ENCODE measurements around the gene TRAF2. TPM values are rescaled to one million over a fixed set of nuclear protein-coding genes. Genes with fewer than 3 reads are reported as not detected.

The TRAF2 gene
- total and polyA plus RNA-seq, 9 of the 15 experiments (the other 6 are each of a cell fraction or from before 2014, with no cell fraction given), result 0.24 to 45.2 (median 18.0) TPM

DNA sequence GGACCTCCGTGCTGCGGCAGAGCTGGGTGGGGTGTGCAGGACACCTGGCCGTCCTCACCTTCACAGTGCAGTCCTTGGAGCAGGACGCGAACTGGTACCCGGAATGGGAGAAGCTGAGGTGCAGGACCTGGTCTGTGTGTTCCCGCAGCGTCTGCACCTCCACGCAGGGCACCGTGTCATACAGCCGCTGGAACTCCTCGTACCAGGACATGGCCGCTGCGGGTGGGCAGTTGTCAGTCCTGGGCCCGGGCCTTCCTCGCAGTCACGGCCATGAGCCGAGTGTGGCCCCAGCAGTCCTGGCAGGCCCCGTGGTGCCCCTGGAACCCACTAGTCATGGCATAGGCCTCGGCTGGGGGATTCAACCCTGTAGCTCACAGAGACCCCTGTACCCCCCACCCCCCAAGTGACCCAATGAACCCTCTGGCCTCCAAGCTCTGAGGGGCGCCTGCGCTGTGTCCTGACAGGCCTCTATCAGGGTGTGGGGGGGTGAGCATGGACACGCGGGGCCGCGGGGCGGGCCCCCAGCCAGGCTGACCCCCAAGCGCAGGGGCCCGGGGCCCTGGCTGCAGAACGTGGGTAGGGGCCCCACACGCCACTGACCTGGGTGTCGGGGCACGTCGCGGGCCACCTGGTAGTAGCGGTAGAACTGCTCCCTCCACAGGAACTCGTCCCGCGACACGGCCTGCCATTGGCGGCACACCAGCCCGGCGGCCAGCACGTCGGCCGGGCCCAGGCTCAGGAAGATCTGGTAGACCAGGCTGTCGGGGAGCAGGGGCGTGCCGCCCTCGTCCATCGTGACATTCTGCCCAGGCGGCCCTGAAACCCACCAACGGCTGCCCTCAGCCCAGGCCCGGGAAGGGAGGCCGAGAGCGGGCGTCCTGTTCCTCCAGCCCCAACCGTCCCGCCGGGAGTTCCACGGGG is 57.2 kb downstream of the TRAF2 start (continued):
- TF ChIP-seq, protein P1, sequence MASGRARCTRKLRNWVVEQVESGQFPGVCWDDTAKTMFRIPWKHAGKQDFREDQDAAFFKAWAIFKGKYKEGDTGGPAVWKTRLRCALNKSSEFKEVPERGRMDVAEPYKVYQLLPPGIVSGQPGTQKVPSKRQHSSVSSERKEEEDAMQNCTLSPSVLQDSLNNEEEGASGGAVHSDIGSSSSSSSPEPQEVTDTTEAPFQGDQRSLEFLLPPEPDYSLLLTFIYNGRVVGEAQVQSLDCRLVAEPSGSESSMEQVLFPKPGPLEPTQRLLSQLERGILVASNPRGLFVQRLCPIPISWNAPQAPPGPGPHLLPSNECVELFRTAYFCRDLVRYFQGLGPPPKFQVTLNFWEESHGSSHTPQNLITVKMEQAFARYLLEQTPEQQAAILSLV (tag; IDR thresholded peaks at IDR 0.05), result no peak
- TF ChIP-seq ELF1 (tag; IDR thresholded peaks at IDR 0.05) (no peak), SUPT5H (IDR thresholded peaks at IDR 0.05) (no peak; the same call in 1 of the 2 replicates), ESRRA (IDR thresholded peaks at IDR 0.05; ENCODE audit: borderline replicate concordance, low read depth) (no peak), KDM1A (IDR thresholded peaks at IDR 0.05) (no peak), COPS2 (conservative IDR thresholded peaks at IDR 0.05) (no peak), SOX6 (IDR thresholded peaks at IDR 0.05) (no peak), DIDO1 (tag; IDR thresholded peaks at IDR 0.05; ENCODE audit: low read depth) (no peak), NUFIP1 (IDR thresholded peaks at IDR 0.05; ENCODE audit: partially characterized antibody) (no peak), CREB3 (tag; conservative IDR thresholded peaks at IDR 0.05; ENCODE audit: low read depth) (no peak), MAZ (CRISPR knock-in tag; conservative IDR thresholded peaks at IDR 0.05 in 1 of 2, IDR thresholded peaks at IDR 0.05 in 1 of 2) (no peak; a peak in 2 of 4 replicates), KLF16 (IDR thresholded peaks at IDR 0.05) (no peak), CSDE1 (IDR thresholded peaks at IDR 0.05) (no peak), PRPF4 (IDR thresholded peaks at IDR 0.05; ENCODE audit: insufficient read depth, low read depth, low read length, poor library complexity, severe bottlenecking) (no peak), SRSF9 (IDR thresholded peaks at IDR 0.05; ENCODE audit: borderline replicate concordance, low read depth, low read length) (no peak), CHCHD3 (CRISPR knock-in tag; IDR thresholded peaks at IDR 0.05) (no peak), ZNF436 (CRISPR knock-in tag; IDR thresholded peaks at IDR 0.05) (no peak), NR2C2 (CRISPR knock-in tag; IDR thresholded peaks at IDR 0.05) (no peak), NR2C2 (tag; IDR thresholded peaks at IDR 0.05) (no peak), U2AF1 (optimal IDR thresholded peaks at IDR 0.05; ENCODE audit: low read depth, low read length) (no peak), ZNF668 (CRISPR knock-in tag; IDR thresholded peaks at IDR 0.05) (no peak), PYGO2 (tag; IDR thresholded peaks at IDR 0.05) (no peak), ZNF445 (CRISPR knock-in tag; IDR thresholded peaks at IDR 0.05; ENCODE audit: low read depth) (no peak)
- TF ChIP-seq, protein P2, sequence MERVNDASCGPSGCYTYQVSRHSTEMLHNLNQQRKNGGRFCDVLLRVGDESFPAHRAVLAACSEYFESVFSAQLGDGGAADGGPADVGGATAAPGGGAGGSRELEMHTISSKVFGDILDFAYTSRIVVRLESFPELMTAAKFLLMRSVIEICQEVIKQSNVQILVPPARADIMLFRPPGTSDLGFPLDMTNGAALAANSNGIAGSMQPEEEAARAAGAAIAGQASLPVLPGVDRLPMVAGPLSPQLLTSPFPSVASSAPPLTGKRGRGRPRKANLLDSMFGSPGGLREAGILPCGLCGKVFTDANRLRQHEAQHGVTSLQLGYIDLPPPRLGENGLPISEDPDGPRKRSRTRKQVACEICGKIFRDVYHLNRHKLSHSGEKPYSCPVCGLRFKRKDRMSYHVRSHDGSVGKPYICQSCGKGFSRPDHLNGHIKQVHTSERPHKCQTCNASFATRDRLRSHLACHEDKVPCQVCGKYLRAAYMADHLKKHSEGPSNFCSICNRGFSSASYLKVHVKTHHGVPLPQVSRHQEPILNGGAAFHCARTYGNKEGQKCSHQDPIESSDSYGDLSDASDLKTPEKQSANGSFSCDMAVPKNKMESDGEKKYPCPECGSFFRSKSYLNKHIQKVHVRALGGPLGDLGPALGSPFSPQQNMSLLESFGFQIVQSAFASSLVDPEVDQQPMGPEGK (CRISPR knock-in tag; IDR thresholded peaks at IDR 0.05; ENCODE audit: borderline replicate concordance), result no peak
- TF ChIP-seq, protein P3, sequence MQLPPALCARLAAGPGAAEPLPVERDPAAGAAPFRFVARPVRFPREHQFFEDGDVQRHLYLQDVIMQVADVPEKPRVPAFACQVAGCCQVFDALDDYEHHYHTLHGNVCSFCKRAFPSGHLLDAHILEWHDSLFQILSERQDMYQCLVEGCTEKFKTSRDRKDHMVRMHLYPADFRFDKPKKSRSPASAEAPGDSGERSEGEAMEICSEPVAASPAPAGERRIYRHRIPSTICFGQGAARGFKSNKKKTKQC (CRISPR knock-in tag; IDR thresholded peaks at IDR 0.05), result no peak
